WTC11 (cell line): ENCODE measurements around the gene TRIM2. TPM values are rescaled to one million over a fixed set of nuclear protein-coding genes. Genes with fewer than 3 reads are reported as not detected.
A peak's percentile ranks its signal among the peaks of the same experiment; 100 is the strongest.

ENCODE experiments used
- ATAC-seq: fragments of 200-7000 bp; cut with Tn5 transposase; 2 replicates; pipeline ENCODE4 v1.10.0; 2021; ENCODE audit warnings: mild to moderate bottlenecking, moderate library complexity
- CTCF ChIA-PET: fragments of 300-600 bp; sonication (Branson Sonifier 250); formaldehyde crosslinking; loops from one replicate; lab custom pipeline; 2021; ENCODE audit warnings: antibody characterized with exemption; lab: Charles Lee
- POLR2A ChIA-PET: fragments of 350-600 bp; sonication (Branson Sonifier 250); formaldehyde crosslinking; loops from one replicate; lab custom pipeline; 2021; ENCODE audit warnings: antibody characterized with exemption; lab: Charles Lee
- DNase-seq: peaks from one replicate; pipeline ENCODE4 v3.0.0; 2021; ENCODE audit warnings: low spot score
- H3K27ac Mint-ChIP-seq: 2 replicates; pipeline ENCODE4 v1.8.0; 2021; ENCODE audit warnings: mixed read lengths
- H3K27me3 Mint-ChIP-seq: 2 replicates; pipeline ENCODE4 v1.8.0; 2021; ENCODE audit warnings: low read depth, mild to moderate bottlenecking, moderate library complexity, mixed read lengths
- H3K36me3 Mint-ChIP-seq: 2 replicates; pipeline ENCODE4 v1.8.0; 2021; ENCODE audit warnings: mixed read lengths
- H3K4me1 Mint-ChIP-seq: 2 replicates; pipeline ENCODE4 v1.8.0; 2022; ENCODE audit warnings: mixed read lengths
- H3K4me3 Mint-ChIP-seq: 2 replicates; pipeline ENCODE4 v1.8.0; 2021; ENCODE audit warnings: mild to moderate bottlenecking, moderate library complexity, mixed read lengths
- H3K9me3 Mint-ChIP-seq: 2 replicates; pipeline ENCODE4 v1.8.0; 2021; ENCODE audit warnings: mixed read lengths
- AFF4 ChIP-seq: sonication (generic); formaldehyde crosslinking; IDR thresholded peaks from 2 replicates; pipeline ENCODE4 v1.8.1; 2023; ENCODE audit warnings: mild to moderate bottlenecking, missing genetic modification reagents, borderline replicate concordance
- AR ChIP-seq: fragments of 250-450 bp; sonication (Bioruptor Pico); IDR thresholded peaks from 2 replicates; pipeline ENCODE4 v1.9.0; 2021; ENCODE audit warnings: mild to moderate bottlenecking
- ETV6 ChIP-seq: sonication (generic); formaldehyde crosslinking; IDR thresholded peaks from 2 replicates; pipeline ENCODE4 v1.8.1; 2022; ENCODE audit warnings: mild to moderate bottlenecking, missing genetic modification reagents
- IRF2 ChIP-seq: sonication (generic); formaldehyde crosslinking; IDR thresholded peaks from 2 replicates; pipeline ENCODE4 v1.8.0; 2022; ENCODE audit warnings: low read depth, missing genetic modification reagents, borderline replicate concordance
- MXD4 ChIP-seq: fragments of 250-450 bp; sonication (Bioruptor Pico); IDR thresholded peaks from 2 replicates; pipeline ENCODE4 v1.8.0; 2021; ENCODE audit warnings: mild to moderate bottlenecking, moderate library complexity, borderline replicate concordance
- NFYB ChIP-seq: sonication (generic); formaldehyde crosslinking; conservative IDR thresholded peaks from 2 replicates; pipeline ENCODE4 v1.8.0; 2022; ENCODE audit warnings: low read depth, missing genetic modification reagents
- PRRX2 ChIP-seq: fragments of 250-450 bp; sonication (Bioruptor Pico); IDR thresholded peaks from 2 replicates; pipeline ENCODE4 v1.8.0; 2021; ENCODE audit warnings: mild to moderate bottlenecking
- RORB ChIP-seq: fragments of 250-450 bp; sonication (Bioruptor Pico); IDR thresholded peaks from 2 replicates; pipeline ENCODE4 v1.9.0; 2021; ENCODE audit warnings: mild to moderate bottlenecking
- ZNF138 ChIP-seq: sonication (generic); formaldehyde crosslinking; conservative IDR thresholded peaks from 2 replicates; pipeline ENCODE4 v1.8.1; 2022; ENCODE audit warnings: mild to moderate bottlenecking, moderate library complexity, missing genetic modification reagents
- ZNF263 ChIP-seq: sonication (generic); formaldehyde crosslinking; IDR thresholded peaks from 2 replicates; pipeline ENCODE4 v1.8.1; 2022; ENCODE audit warnings: low read depth, mild to moderate bottlenecking, moderate library complexity, missing genetic modification reagents
- ZNF425 ChIP-seq: fragments of 250-450 bp; sonication (Bioruptor Pico); conservative IDR thresholded peaks from 2 replicates; pipeline ENCODE4 v1.9.0; 2021; ENCODE audit warnings: mild to moderate bottlenecking
- ZNF512 ChIP-seq: sonication (generic); formaldehyde crosslinking; IDR thresholded peaks from 2 replicates; pipeline ENCODE4 v1.8.1; 2022; ENCODE audit warnings: missing genetic modification reagents, borderline replicate concordance
- ZNF532 ChIP-seq: fragments of 250-450 bp; sonication (Bioruptor Pico); IDR thresholded peaks from 2 replicates; pipeline ENCODE4 v1.9.0; 2021; ENCODE audit warnings: mild to moderate bottlenecking, borderline replicate concordance
- total RNA-seq: library from RNA; stranded (reverse); gene quantifications from 3 replicates; pipeline ENCODE4 v1.2.3, GENCODE V29; 2021
- TF ChIP-seq, protein P1 (sequence below): sonication (generic); formaldehyde crosslinking; IDR thresholded peaks from 2 replicates; pipeline ENCODE4 v1.8.0; 2022; ENCODE audit warnings: mild to moderate bottlenecking, missing genetic modification reagents
- TF ChIP-seq, protein P2 (sequence below): sonication (generic); formaldehyde crosslinking; IDR thresholded peaks from 2 replicates; pipeline ENCODE4 v1.8.1; 2022; ENCODE audit warnings: low read depth, mild to moderate bottlenecking, moderate library complexity, missing genetic modification reagents, borderline replicate concordance
- TF ChIP-seq, protein P3 (sequence below): sonication (generic); formaldehyde crosslinking; IDR thresholded peaks from 2 replicates; pipeline ENCODE4 v1.8.1; 2023; ENCODE audit warnings: mild to moderate bottlenecking, missing genetic modification reagents, moderate library complexity

The TRIM2 gene
- total RNA-seq, 1 experiment from 2014 or later, result 54.5 TPM

DNA sequence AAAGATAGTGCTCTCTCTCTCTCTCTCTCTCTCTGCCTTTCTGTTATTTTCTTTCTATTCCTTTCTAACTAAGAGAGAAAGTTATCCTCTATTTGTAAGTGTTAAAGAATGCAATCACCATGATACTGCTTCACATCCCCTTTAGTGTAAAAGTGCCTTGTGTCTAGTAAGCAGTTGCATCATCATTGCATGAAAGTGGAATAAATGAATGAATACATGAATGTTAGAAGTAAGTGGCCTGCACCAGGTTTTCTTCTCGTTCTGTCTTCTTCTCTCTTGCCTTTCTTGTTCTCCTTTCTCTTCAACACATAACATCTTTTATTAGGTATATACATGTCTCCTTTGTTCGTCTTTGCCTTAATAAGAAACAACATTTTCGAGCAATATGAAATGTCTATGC lies 35.2 kb downstream of the TRIM2 start:
- peak overlapping the region; percentile 61; the same call in 1 of the 2 replicates for H3K27ac Mint-ChIP-seq
- ATAC-seq, result no peak
- H3K9me3 Mint-ChIP-seq, result no peaks in the 10 kb centered on the region
- peaks cover 48% of the 10 kb centered on the region for H3K4me1 Mint-ChIP-seq
- no peaks in the 10 kb centered on the region for H3K27me3 Mint-ChIP-seq
- TF ChIP-seq ZNF263 (CRISPR knock-in tag), result no peak
- no peak for TF ChIP-seq ETV6 (CRISPR knock-in tag)
- TF ChIP-seq ZNF532 (CRISPR knock-in tag), result no peak
- TF ChIP-seq, protein P1, sequence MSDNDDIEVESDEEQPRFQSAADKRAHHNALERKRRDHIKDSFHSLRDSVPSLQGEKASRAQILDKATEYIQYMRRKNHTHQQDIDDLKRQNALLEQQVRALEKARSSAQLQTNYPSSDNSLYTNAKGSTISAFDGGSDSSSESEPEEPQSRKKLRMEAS (CRISPR knock-in tag), result no peak
- TF ChIP-seq ZNF138 (CRISPR knock-in tag), result no peak
- TF ChIP-seq, protein P2, sequence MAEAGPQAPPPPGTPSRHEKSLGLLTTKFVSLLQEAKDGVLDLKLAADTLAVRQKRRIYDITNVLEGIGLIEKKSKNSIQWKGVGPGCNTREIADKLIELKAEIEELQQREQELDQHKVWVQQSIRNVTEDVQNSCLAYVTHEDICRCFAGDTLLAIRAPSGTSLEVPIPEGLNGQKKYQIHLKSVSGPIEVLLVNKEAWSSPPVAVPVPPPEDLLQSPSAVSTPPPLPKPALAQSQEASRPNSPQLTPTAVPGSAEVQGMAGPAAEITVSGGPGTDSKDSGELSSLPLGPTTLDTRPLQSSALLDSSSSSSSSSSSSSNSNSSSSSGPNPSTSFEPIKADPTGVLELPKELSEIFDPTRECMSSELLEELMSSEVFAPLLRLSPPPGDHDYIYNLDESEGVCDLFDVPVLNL (CRISPR knock-in tag), result no peak
- TF ChIP-seq NFYB (CRISPR knock-in tag), result no peak
- TF ChIP-seq IRF2 (CRISPR knock-in tag), result no peak
- no peak overlapping the region for H3K4me3 Mint-ChIP-seq
- no peak for DNase-seq
- no peaks in the 10 kb centered on the region; the same call in 1 of the 2 replicates for H3K36me3 Mint-ChIP-seq
- POLR2A ChIA-PET, result no interaction called here
- CTCF ChIA-PET, result no interaction called here

DNA sequence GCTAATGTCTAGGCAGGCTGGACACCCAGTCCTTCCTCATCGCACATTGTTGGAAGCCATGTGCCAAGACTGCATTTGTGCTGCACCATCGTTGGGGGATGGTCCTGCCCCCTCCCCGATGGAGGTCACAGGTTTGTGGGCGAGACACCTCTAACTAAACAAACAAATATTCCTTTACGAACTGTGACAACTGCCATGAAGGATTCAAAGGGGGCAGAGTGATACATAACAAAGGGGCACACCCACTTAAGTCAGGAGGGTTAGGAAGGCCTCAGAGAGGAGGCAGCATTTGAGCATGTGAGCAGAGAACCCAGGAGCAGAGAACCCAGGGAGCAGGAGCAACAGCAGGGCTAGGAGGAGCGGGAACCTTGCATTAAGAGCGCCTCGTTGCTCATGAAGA lies 37.1 kb downstream of the TRIM2 start:
- no peak overlapping the region for H3K4me3 Mint-ChIP-seq
- no peak for TF ChIP-seq AFF4
- no peak for TF ChIP-seq AR (CRISPR knock-in tag)
- no peak for TF ChIP-seq ZNF512 (CRISPR knock-in tag)
- TF ChIP-seq RORB, result no peak
- TF ChIP-seq MXD4 (CRISPR knock-in tag), result no peak
- TF ChIP-seq PRRX2 (CRISPR knock-in tag), result no peak
- TF ChIP-seq, protein P3, sequence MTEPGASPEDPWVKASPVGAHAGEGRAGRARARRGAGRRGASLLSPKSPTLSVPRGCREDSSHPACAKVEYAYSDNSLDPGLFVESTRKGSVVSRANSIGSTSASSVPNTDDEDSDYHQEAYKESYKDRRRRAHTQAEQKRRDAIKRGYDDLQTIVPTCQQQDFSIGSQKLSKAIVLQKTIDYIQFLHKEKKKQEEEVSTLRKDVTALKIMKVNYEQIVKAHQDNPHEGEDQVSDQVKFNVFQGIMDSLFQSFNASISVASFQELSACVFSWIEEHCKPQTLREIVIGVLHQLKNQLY, result no peak
- no peak for TF ChIP-seq ZNF425
- TF ChIP-seq, all 79 proteins: peak for 0
- peak overlapping the region; percentile 15 for H3K27ac Mint-ChIP-seq
- ATAC-seq (peak; percentile 43), DNase-seq (no peak)
- H3K36me3 Mint-ChIP-seq, result no peaks in the 10 kb centered on the region; the same call in 1 of the 2 replicates
- ChIA-PET POLR2A (no interaction called here), CTCF (no interaction called here)
- no peaks in the 10 kb centered on the region for H3K9me3 Mint-ChIP-seq
- H3K4me1 Mint-ChIP-seq, result peaks cover 40% of the 10 kb centered on the region
- H3K27me3 Mint-ChIP-seq, result no peaks in the 10 kb centered on the region
